Naive B cell (primary cell): ENCODE measurements around the gene LCE1D. TPM values are rescaled to one million over a fixed set of nuclear protein-coding genes. Genes with fewer than 3 reads are reported as not detected.

ENCODE experiments used
- ATAC-seq, 2 donors: fragments of 150-1000 bp; cut with Tn5 transposase; 2 replicates each; pipeline ENCODE4 v1.10.0; 2021; ENCODE audit warnings: low read depth in 2 of 2, mild to moderate bottlenecking in 2 of 2, moderate library complexity in 2 of 2
- DNase-seq: peaks from one replicate; pipeline ENCODE4 v3.0.0; 2022
- H3K27ac Mint-ChIP-seq, 6 donors: one replicate each; pipeline ENCODE4 v1.8.0; 2020 to 2022; ENCODE audit warnings: mild to moderate bottlenecking in 6 of 6, mixed read lengths in 6 of 6, moderate library complexity in 5 of 6, inconsistent platforms in 2 of 6
- H3K27me3 Mint-ChIP-seq, 3 donors: one replicate each; pipeline ENCODE4 v1.8.0; 2021 to 2022; ENCODE audit warnings: mixed read lengths in 3 of 3, mild to moderate bottlenecking in 1 of 3
- H3K36me3 Mint-ChIP-seq, 2 donors: one replicate each; pipeline ENCODE4 v1.8.0; 2020 to 2022; ENCODE audit warnings: mixed read lengths in 2 of 2, inconsistent platforms in 1 of 2, mild to moderate bottlenecking in 1 of 2
- H3K4me1 Mint-ChIP-seq, 3 donors: one replicate each; pipeline ENCODE4 v1.8.0; 2020 to 2022; ENCODE audit warnings: mixed read lengths in 3 of 3, inconsistent platforms in 1 of 3, mild to moderate bottlenecking in 1 of 3, moderate library complexity in 1 of 3
- H3K4me3 Mint-ChIP-seq, 8 donors: one replicate each; pipeline ENCODE4 v1.8.0; 2020 to 2022; ENCODE audit warnings: mild to moderate bottlenecking in 8 of 8, mixed read lengths in 8 of 8, moderate library complexity in 8 of 8, inconsistent platforms in 2 of 8
- H3K9me3 Mint-ChIP-seq, 7 donors: one replicate each; pipeline ENCODE4 v1.8.0; 2020 to 2022; ENCODE audit warnings: mixed read lengths in 7 of 7, mild to moderate bottlenecking in 5 of 7, inconsistent platforms in 2 of 7, moderate library complexity in 1 of 7
- polyA plus RNA-seq, 6 donors: library from polyadenylated mRNA; unstranded; fragments of 300-500 nt; fragmentation: Illumina TruSeq; gene quantifications; one replicate each; pipeline ENCODE4 v1.2.3, GENCODE V29; 2021; ENCODE audit warnings: low read depth in 6 of 6

The LCE1D gene
- polyA plus RNA-seq, 6 donors from 2014 or later: not detected

DNA sequence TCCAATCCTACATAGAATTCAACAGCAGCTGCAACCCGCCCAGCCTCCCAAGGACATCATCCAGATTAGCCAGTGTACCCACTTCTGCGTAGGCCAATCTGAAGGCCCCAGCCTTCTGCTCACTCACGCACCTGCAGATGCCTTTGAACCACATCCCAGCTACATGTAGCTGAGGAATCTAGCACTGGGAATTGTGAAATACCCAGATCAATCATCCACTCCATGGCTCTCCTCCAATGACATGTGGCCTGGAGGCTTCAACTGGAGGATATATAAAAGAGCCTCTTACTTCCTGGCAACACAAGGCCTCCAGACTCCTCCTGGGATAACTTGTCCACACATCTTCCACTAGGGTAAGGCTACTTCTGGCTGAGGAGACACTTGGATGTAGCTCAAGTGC, 46.0 kb downstream of the LCE1D start, which contains the start of gene LCE6A:
Gene LCE6A (plus strand): TSS at position 301 of the 400 bp plus-strand sequence. CDS start 665 bp downstream, outside the sequence.
- DNase-seq (no peak), ATAC-seq (no peak)
- no peaks in the 10 kb centered on the region for H3K9me3 Mint-ChIP-seq
- peaks cover 0 to 4% of the 10 kb centered on the region in 2 donors for H3K36me3 Mint-ChIP-seq
- no peak within 1 kb of the TSS for H3K4me3 Mint-ChIP-seq
- peak within 1 kb of the TSS in 1 of 6 donors; percentile 12 for H3K27ac Mint-ChIP-seq
- no peaks in the 10 kb centered on the region for H3K4me1 Mint-ChIP-seq
- peaks cover 20 to 33% (median 32%) of the 10 kb centered on the region in 3 donors for H3K27me3 Mint-ChIP-seq

Other genes starting within 250 kb of the LCE1D start
- not detected for gene LCE3E, start 229.9 kb upstream of the LCE1D start, polyA plus RNA-seq
- gene LCE3D, start 216.2 kb upstream of the LCE1D start, polyA plus RNA-seq: not detected
- gene LCE3C, start 196.5 kb upstream of the LCE1D start, polyA plus RNA-seq: not detected
- not detected for gene LCE3B, start 182.9 kb upstream of the LCE1D start, polyA plus RNA-seq
- gene LCE3A, start 173.6 kb upstream of the LCE1D start, polyA plus RNA-seq: not detected
- gene LCE2D, start 133.3 kb upstream of the LCE1D start, polyA plus RNA-seq: not detected
- not detected for gene LCE2C, start 121.4 kb upstream of the LCE1D start, polyA plus RNA-seq
- gene LCE2B, start 110.6 kb upstream of the LCE1D start, polyA plus RNA-seq: not detected
- not detected for gene LCE2A, start 98.4 kb upstream of the LCE1D start, polyA plus RNA-seq
- not detected for gene LCE4A, start 88.6 kb upstream of the LCE1D start, polyA plus RNA-seq
- not detected for gene KPRP, start 38.7 kb upstream of the LCE1D start, polyA plus RNA-seq
- not detected for gene LCE1F, start 21.6 kb upstream of the LCE1D start, polyA plus RNA-seq
- gene LCE1E, start 10.5 kb upstream of the LCE1D start, polyA plus RNA-seq: not detected
- gene LCE1C, start 9.9 kb downstream of the LCE1D start, polyA plus RNA-seq: not detected
- gene LCE1B, start 15.2 kb downstream of the LCE1D start, polyA plus RNA-seq: not detected
- gene LCE1A, start 30.8 kb downstream of the LCE1D start, polyA plus RNA-seq: not detected
- not detected for gene LCE6A, start 46.1 kb downstream of the LCE1D start, polyA plus RNA-seq
- not detected for gene LCE7A, start 63.3 kb downstream of the LCE1D start, polyA plus RNA-seq
- gene SMCP, start 81.6 kb downstream of the LCE1D start, polyA plus RNA-seq: not detected
- gene IVL, start 111.8 kb downstream of the LCE1D start, polyA plus RNA-seq: not detected
- gene SPRR5, start 150.5 kb downstream of the LCE1D start, polyA plus RNA-seq: not detected
- gene SPRR4, start 173.9 kb downstream of the LCE1D start, polyA plus RNA-seq: not detected
- gene SPRR1A, start 187.4 kb downstream of the LCE1D start, polyA plus RNA-seq: not detected
- gene SPRR3, start 205.0 kb downstream of the LCE1D start, polyA plus RNA-seq: not detected
- gene SPRR1B, start 234.5 kb downstream of the LCE1D start, polyA plus RNA-seq: not detected
- gene SPRR2D, start 244.4 kb downstream of the LCE1D start, polyA plus RNA-seq: not detected